DND-41 (cell line): ENCODE data around the gene ZKSCAN8.

Experiments
- EZH2 ChIP-seq: IDR thresholded peaks from 3 replicates; pipeline ENCODE4 v1.6.1; 2012; ENCODE audit warnings: borderline replicate concordance, low read depth, mild to moderate bottlenecking, moderate library complexity, low read length, inconsistent platforms; ENCODE audit not compliant: severe bottlenecking
- TF ChIP-seq, protein P1 (sequence below): IDR thresholded peaks from 2 replicates; pipeline ENCODE4 v1.5.1; 2012; ENCODE audit warnings: borderline replicate concordance, low read length, moderate library complexity, mild to moderate bottlenecking; ENCODE audit not compliant: poor library complexity, severe bottlenecking; ENCODE audit errors: extremely low read depth

DNA sequence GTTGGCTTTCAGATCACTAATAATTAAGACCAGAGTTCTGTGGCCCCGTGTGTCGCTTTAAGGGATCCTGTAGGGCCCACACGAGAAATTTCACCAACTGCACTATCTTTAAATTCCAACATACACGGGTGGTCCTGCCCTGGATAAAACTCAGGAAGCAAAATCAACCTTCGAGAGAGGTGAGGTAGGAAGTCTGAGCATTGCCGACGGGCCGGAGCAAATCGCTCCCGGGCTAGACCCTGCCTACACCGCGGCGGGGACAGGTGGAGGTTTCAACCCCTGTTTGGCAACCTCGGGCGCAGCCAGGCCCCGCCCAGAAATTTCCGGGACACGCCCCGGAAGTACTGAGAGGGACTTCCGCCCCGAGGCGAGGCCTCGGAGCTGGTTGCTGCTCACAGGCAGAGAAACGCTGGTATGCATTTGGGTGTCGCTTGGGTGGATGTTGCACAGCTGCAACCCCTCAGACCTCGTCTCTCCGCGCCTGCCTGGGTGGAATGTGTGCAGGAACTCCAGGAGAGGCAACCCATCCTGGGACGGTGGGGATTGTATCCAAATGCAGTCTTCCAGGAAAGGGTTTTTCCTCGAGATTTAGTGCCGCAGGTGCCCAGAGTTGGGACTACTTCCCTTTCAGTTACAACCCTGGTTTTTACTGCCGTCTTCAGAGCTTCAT lies 19.9 kb downstream of the ZKSCAN8 start:
- TF ChIP-seq, protein P1, sequence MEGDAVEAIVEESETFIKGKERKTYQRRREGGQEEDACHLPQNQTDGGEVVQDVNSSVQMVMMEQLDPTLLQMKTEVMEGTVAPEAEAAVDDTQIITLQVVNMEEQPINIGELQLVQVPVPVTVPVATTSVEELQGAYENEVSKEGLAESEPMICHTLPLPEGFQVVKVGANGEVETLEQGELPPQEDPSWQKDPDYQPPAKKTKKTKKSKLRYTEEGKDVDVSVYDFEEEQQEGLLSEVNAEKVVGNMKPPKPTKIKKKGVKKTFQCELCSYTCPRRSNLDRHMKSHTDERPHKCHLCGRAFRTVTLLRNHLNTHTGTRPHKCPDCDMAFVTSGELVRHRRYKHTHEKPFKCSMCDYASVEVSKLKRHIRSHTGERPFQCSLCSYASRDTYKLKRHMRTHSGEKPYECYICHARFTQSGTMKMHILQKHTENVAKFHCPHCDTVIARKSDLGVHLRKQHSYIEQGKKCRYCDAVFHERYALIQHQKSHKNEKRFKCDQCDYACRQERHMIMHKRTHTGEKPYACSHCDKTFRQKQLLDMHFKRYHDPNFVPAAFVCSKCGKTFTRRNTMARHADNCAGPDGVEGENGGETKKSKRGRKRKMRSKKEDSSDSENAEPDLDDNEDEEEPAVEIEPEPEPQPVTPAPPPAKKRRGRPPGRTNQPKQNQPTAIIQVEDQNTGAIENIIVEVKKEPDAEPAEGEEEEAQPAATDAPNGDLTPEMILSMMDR, result no peak
- no peak for TF ChIP-seq EZH2
